ENCODE results near the gene CDX1.

CDX1 gene

DNA sequence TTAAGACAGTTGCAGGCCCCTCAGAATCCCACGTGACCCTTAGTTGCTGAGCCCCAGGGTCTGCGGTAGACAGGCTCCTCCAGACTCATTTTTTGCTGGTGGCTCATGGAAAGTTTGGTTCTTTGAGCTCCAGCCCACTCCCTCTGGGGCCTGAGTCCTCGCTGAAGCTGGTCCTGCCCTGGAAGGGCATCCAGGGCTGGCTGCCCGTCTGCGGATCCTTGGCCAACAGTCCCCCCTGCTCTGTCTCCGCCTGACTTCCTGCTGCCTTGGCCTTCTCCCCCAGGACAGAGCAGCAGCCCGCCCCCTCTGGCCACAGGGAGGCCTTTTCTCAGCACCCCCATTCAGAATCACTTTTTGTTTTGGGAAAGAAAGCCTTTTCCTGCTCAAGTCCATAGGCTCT lies 47.7 kb downstream of the CDX1 start:
- H3K4me3 ChIP-seq (replicated peaks; ENCODE audit: insufficient read depth, low read length): no peak overlapping the region
- no peak for DNase-seq (ENCODE audit: low read depth in 1 of 2, low spot score in 1 of 2)
- TF ChIP-seq GABPA (IDR thresholded peaks at IDR 0.05; ENCODE audit: low read depth) (no peak), REST (IDR thresholded peaks at IDR 0.05; ENCODE audit: insufficient replicate concordance, low read depth) (no peak), SPI1 (IDR thresholded peaks at IDR 0.05; ENCODE audit: borderline replicate concordance, low read depth) (no peak), CTCF (IDR thresholded peaks at IDR 0.05; ENCODE audit: insufficient read depth, low read length) (no peak), POLR2AphosphoS5 (IDR thresholded peaks at IDR 0.05; ENCODE audit: low read depth) (no peak)
- H3K27ac ChIP-seq (replicated peaks): no peak overlapping the region
- H3K27me3 ChIP-seq (ENCODE audit: insufficient read depth, poor library complexity, severe bottlenecking): peaks cover 3% of the 10 kb centered on the region

DNA sequence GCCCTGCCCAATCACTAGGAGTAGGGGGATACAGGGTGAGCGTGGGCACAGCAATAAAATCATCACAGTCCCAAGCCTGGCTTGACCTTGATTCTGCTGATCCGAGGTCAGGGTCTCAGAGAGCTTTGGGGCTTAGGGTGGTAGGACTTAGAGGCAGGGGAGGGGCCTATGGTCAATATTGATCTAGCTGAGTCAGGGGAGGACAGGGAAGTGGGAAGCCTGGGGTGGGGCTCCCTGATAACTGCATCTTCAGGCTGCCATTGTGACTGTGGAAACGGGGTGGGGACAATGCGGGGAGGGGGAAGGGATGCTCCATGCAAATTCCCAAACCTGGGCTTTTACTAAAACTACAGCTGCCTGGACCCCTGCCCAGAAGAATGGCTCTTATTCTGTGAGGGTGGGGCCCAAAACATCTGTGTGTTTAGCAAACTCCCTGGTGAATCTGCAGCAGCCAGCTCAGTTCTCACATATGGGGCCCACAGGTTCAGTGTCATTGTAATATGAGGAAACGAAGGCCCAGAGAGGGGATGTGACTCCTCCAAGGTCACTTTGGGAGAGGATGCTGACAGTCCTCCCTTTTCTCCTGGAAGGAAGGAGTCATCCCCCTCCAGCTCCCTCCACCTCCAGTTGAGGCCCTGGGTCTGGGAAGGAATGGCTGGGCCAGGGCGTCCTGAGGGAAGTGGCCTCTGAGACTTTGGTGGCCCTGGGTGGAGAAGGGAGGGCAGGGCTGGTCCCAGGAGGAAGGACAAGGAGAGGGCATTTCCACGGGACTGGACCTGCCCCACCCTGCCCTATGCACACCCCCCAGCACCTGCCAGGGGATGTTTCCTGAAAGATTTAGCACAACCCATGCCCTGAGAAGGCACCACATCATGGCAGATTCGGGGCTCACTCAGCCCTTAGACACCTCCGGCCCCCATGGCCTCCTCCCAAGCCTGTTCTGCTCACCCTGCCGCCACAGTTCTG lies 49.7 kb downstream of the CDX1 start:
- no peak overlapping the region for H3K27ac ChIP-seq (replicated peaks)
- DNase-seq (ENCODE audit: low read depth in 1 of 2, low spot score in 1 of 2): no peak
- no peak overlapping the region for H3K4me3 ChIP-seq (replicated peaks; ENCODE audit: insufficient read depth, low read length)
- peaks cover 2% of the 10 kb centered on the region for H3K27me3 ChIP-seq (ENCODE audit: insufficient read depth, poor library complexity, severe bottlenecking)
- TF ChIP-seq GABPA (IDR thresholded peaks at IDR 0.05; ENCODE audit: low read depth) (no peak), CTCF (IDR thresholded peaks at IDR 0.05; ENCODE audit: insufficient read depth, low read length) (no peak), POLR2AphosphoS5 (IDR thresholded peaks at IDR 0.05; ENCODE audit: low read depth) (no peak), SPI1 (IDR thresholded peaks at IDR 0.05; ENCODE audit: borderline replicate concordance, low read depth) (no peak), REST (IDR thresholded peaks at IDR 0.05; ENCODE audit: insufficient replicate concordance, low read depth) (no peak)

DNA sequence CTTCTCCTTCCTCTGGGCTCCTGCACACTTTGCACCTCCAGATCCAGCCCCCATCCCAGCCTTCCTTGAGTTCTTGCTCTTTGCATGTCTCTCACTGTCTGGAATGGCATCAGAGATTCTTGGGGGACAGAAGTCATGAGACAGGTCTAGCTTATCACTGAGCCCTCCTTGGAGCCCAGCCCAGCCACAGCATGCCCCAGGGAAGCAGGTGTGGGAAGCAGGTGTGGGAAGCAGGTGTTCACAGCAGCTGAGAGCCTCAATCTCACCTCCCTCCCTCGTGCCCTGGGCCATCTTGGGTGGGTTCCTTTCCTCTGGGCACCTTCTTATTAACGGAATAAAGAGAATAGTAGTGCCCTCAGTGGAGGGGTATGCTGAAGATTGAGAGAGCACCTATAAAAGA lies 50.5 kb downstream of the CDX1 start:
- Histone ChIP-seq H3K27me3 (ENCODE audit: insufficient read depth, poor library complexity, severe bottlenecking) (peaks cover 4% of the 10 kb centered on the region), H3K27ac (replicated peaks) (no peak overlapping the region), H3K4me3 (replicated peaks; ENCODE audit: insufficient read depth, low read length) (no peak overlapping the region)
- TF ChIP-seq POLR2AphosphoS5 (IDR thresholded peaks at IDR 0.05; ENCODE audit: low read depth): no peak
- no peak for DNase-seq (ENCODE audit: low read depth in 1 of 2, low spot score in 1 of 2)

GRCh38 chr5:150217873-150218692 lies 51.5 kb downstream of the CDX1 start:
- peak; percentile 61 to 81 for DNase-seq (ENCODE audit: low read depth in 1 of 2, low spot score in 1 of 2)
- Histone ChIP-seq H3K4me3 (replicated peaks; ENCODE audit: insufficient read depth, low read length) (no peak overlapping the region), H3K27me3 (ENCODE audit: insufficient read depth, poor library complexity, severe bottlenecking) (peaks cover 4% of the 10 kb centered on the region), H3K27ac (replicated peaks) (no peak overlapping the region)
- TF ChIP-seq GABPA (IDR thresholded peaks at IDR 0.05; ENCODE audit: low read depth) (no peak), POLR2AphosphoS5 (IDR thresholded peaks at IDR 0.05; ENCODE audit: low read depth) (no peak), REST (IDR thresholded peaks at IDR 0.05; ENCODE audit: insufficient replicate concordance, low read depth) (no peak), CTCF (IDR thresholded peaks at IDR 0.05; ENCODE audit: insufficient read depth, low read length) (peak; percentile 57), SPI1 (IDR thresholded peaks at IDR 0.05; ENCODE audit: borderline replicate concordance, low read depth) (no peak)

Data from HL-60 (cell line).